Measurements from ENCODE around the gene HES2.

The HES2 gene

GRCh38 chr1:6419804-6420453 is at the start of gene HES2:
HES2 (minus strand) TSS chr1:6419919; CDS start chr1:6419820, 99 bp downstream.
- H3K27me3 ChIP-seq: peaks cover 100% of the 10 kb centered on the region
- no peak within 1 kb of the TSS for H3K4me3 ChIP-seq (ENCODE audit: low read depth in 1 of 2, low read length in 1 of 2)
- no peaks in the 10 kb centered on the region for H3K36me3 ChIP-seq
- no peaks in the 10 kb centered on the region for H3K9me3 ChIP-seq
- TF ChIP-seq CTCF (IDR thresholded peaks at IDR 0.05): no peak
- no peak within 1 kb of the TSS for H3K27ac ChIP-seq
- peaks cover 0 to 3% of the 10 kb centered on the region in 2 experiments for H3K4me1 ChIP-seq (ENCODE audit: control insufficient read depth in 1 of 2, insufficient read depth in 1 of 2, low read depth in 1 of 2, low read length in 1 of 2)

GRCh38 chr1:6468729-6469461 is 49.2 kb upstream of the HES2 start:
- Histone ChIP-seq H3K27me3 (peaks cover 38% of the 10 kb centered on the region), H3K27ac (no peak overlapping the region), H3K9me3 (no peaks in the 10 kb centered on the region), H3K4me3 (ENCODE audit: low read depth in 1 of 2, low read length in 1 of 2) (no peak overlapping the region), H3K36me3 (no peaks in the 10 kb centered on the region), H3K4me1 (ENCODE audit: control insufficient read depth in 1 of 2, insufficient read depth in 1 of 2, low read depth in 1 of 2, low read length in 1 of 2) (no peaks in the 10 kb centered on the region)
- no peak for TF ChIP-seq CTCF (IDR thresholded peaks at IDR 0.05)

- Histone ChIP-seq H3K27me3 (peaks cover 43% of the 10 kb centered on the region), H3K4me3 (ENCODE audit: low read depth in 1 of 2, low read length in 1 of 2) (no peak overlapping the region), H3K36me3 (no peaks in the 10 kb centered on the region)
These were observed 48.3 kb upstream of the HES2 start for GRCh38 chr1:6467744-6468688.

GRCh38 chr1:6467224-6467623 is 47.5 kb upstream of the HES2 start:
- no peak for TF ChIP-seq CTCF (IDR thresholded peaks at IDR 0.05)
- H3K27me3 ChIP-seq: peaks cover 51% of the 10 kb centered on the region
- H3K9me3 ChIP-seq: no peaks in the 10 kb centered on the region
- no peak overlapping the region for H3K4me3 ChIP-seq (ENCODE audit: low read depth in 1 of 2, low read length in 1 of 2)
- no peaks in the 10 kb centered on the region for H3K4me1 ChIP-seq (ENCODE audit: control insufficient read depth in 1 of 2, insufficient read depth in 1 of 2, low read depth in 1 of 2, low read length in 1 of 2)
- H3K36me3 ChIP-seq: no peaks in the 10 kb centered on the region
- H3K27ac ChIP-seq: no peak overlapping the region

More at GRCh38 chr1:6467744-6468688, 48.3 kb upstream of the HES2 start:
- Histone ChIP-seq H3K27ac (no peak overlapping the region), H3K9me3 (no peaks in the 10 kb centered on the region), H3K4me1 (ENCODE audit: control insufficient read depth in 1 of 2, insufficient read depth in 1 of 2, low read depth in 1 of 2, low read length in 1 of 2) (no peaks in the 10 kb centered on the region)
- TF ChIP-seq CTCF (IDR thresholded peaks at IDR 0.05): no peak

GRCh38 chr1:6466751-6467150 is 47.0 kb upstream of the HES2 start:
- Histone ChIP-seq H3K27ac (no peak overlapping the region), H3K27me3 (peaks cover 55% of the 10 kb centered on the region), H3K9me3 (no peaks in the 10 kb centered on the region), H3K36me3 (no peaks in the 10 kb centered on the region), H3K4me3 (ENCODE audit: low read depth in 1 of 2, low read length in 1 of 2) (no peak overlapping the region), H3K4me1 (ENCODE audit: control insufficient read depth in 1 of 2, insufficient read depth in 1 of 2, low read depth in 1 of 2, low read length in 1 of 2) (no peaks in the 10 kb centered on the region)
- TF ChIP-seq CTCF (IDR thresholded peaks at IDR 0.05): no peak
